Measurements from ENCODE around the gene RIOX2. TPM values are rescaled to one million over a fixed set of nuclear protein-coding genes. Genes with fewer than 3 reads are reported as not detected.

Gene RIOX2
- total and polyA plus RNA-seq, 8 donors: 9.9 to 25.7 (median 17.0) TPM

GRCh38 chr3:97987306-97987705 is 15.1 kb upstream of the RIOX2 start:
- Histone ChIP-seq H3K4me1 (no peaks in the 10 kb centered on the region), H3K4me3 (no peak overlapping the region), H3K27ac (no peak overlapping the region), H3K27me3 (no peaks in the 10 kb centered on the region), H3K36me3 (no peaks in the 10 kb centered on the region), H3K9me3 (no peaks in the 10 kb centered on the region)
- no peak for ATAC-seq
- 77 to 85% methylated on average over 2 of the region's 2 CpGs for WGBS, 2 donors
- no peak for FAIRE-seq
- DNase-seq: no peak
- intact Hi-C loops (cut with DNase I): no loop called here
- TF ChIP-seq, protein P1, sequence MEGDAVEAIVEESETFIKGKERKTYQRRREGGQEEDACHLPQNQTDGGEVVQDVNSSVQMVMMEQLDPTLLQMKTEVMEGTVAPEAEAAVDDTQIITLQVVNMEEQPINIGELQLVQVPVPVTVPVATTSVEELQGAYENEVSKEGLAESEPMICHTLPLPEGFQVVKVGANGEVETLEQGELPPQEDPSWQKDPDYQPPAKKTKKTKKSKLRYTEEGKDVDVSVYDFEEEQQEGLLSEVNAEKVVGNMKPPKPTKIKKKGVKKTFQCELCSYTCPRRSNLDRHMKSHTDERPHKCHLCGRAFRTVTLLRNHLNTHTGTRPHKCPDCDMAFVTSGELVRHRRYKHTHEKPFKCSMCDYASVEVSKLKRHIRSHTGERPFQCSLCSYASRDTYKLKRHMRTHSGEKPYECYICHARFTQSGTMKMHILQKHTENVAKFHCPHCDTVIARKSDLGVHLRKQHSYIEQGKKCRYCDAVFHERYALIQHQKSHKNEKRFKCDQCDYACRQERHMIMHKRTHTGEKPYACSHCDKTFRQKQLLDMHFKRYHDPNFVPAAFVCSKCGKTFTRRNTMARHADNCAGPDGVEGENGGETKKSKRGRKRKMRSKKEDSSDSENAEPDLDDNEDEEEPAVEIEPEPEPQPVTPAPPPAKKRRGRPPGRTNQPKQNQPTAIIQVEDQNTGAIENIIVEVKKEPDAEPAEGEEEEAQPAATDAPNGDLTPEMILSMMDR (IDR thresholded peaks at IDR 0.05): no peak

DNA sequence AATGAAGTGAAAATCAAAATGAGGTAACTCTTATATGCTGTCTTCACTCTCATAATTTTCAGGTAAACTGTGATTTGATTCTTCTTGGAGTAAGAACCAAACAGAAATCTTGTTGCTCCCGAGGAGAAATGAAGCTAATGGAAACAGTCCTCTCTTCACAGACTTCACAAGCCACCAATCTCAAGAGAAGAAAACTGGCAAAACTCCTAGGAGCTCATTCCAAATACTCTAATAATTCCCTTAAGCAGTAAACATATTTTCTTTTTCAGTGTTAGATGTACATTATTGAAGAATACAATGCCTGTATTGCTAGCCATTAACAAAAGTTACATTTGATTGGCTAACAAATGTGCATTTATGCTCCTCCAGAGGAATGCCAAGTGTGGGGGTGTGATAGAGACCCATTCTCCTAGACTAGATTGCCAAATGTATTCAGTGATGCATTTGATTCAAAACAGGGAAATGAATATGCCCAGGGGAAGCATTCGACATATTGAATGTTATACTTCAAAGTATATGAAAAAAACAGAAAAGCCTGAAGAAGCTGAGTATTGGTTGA is 11.8 kb upstream of the RIOX2 start:
- DNase-seq (no peak), FAIRE-seq (no peak), ATAC-seq (no peak)
- Histone ChIP-seq H3K27ac (no peak overlapping the region), H3K36me3 (no peaks in the 10 kb centered on the region), H3K9me3 (no peaks in the 10 kb centered on the region), H3K4me3 (no peak overlapping the region), H3K4me1 (no peaks in the 10 kb centered on the region), H3K27me3 (no peaks in the 10 kb centered on the region)
- WGBS, 2 donors: 67 to 79% methylated on average over 2 of the region's 2 CpGs
- TF ChIP-seq, protein P1 (IDR thresholded peaks at IDR 0.05): no peak
- intact Hi-C loops (cut with DNase I): no loop called here

GRCh38 chr3:97981886-97982285 is 9.7 kb upstream of the RIOX2 start:
- TF ChIP-seq, protein P1 (IDR thresholded peaks at IDR 0.05): no peak
- no peak for FAIRE-seq
- no peak for DNase-seq
- Histone ChIP-seq H3K27me3 (no peaks in the 10 kb centered on the region), H3K9me3 (no peaks in the 10 kb centered on the region), H3K4me1 (no peaks in the 10 kb centered on the region), H3K27ac (no peak overlapping the region), H3K36me3 (no peaks in the 10 kb centered on the region), H3K4me3 (no peak overlapping the region)
- peak in 2 of 4 donors; percentile 73 to 74 for ATAC-seq
- WGBS, 2 donors: 63 to 84% methylated on average over 3 of the region's 3 CpGs
- intact Hi-C loops (cut with DNase I): no loop called here

DNA sequence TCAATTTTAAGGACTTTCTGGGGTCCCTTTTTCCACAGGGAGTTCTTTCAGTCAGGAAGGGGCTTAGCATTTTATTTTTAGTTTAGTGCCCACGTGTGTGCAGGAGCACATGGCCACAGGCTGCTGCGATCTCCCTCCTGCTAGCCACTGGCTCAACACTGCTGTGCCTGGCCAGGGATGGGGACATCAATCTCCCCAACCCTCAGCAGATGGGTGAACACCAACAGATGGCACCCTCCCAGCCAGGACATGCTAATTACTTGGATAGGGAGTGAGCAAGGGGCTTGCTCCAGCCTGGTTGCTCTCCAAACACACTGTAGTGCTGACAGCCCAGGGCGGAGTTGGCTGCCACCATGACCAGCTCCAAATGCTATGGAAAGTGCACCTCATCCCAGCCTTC is 7.4 kb upstream of the RIOX2 start:
- TF ChIP-seq, protein P1 (IDR thresholded peaks at IDR 0.05): no peak
- WGBS, 2 donors: 84 to 85% methylated on average over 3 of the region's 3 CpGs
- no peaks in the 10 kb centered on the region for H3K9me3 ChIP-seq
- no peak overlapping the region for H3K27ac ChIP-seq
- no peak for FAIRE-seq
- intact Hi-C loops (cut with DNase I): no loop called here
- no peaks in the 10 kb centered on the region for H3K4me1 ChIP-seq
- no peaks in the 10 kb centered on the region for H3K27me3 ChIP-seq
- ATAC-seq: no peak
- no peaks in the 10 kb centered on the region for H3K36me3 ChIP-seq
- DNase-seq: no peak
- no peak overlapping the region for H3K4me3 ChIP-seq

GRCh38 chr3:97975466-97975865 is 3.2 kb upstream of the RIOX2 start:
- H3K4me1 ChIP-seq: peaks cover 0 to 9% (median 0%) of the 10 kb centered on the region in 3 donors
- TF ChIP-seq, protein P1 (IDR thresholded peaks at IDR 0.05): no peak
- DNase-seq (no peak), ATAC-seq (no peak), FAIRE-seq (no peak)
- H3K36me3 ChIP-seq: no peaks in the 10 kb centered on the region
- no peak overlapping the region for H3K4me3 ChIP-seq
- intact Hi-C loops (cut with DNase I): no loop called here
- H3K27ac ChIP-seq: no peak overlapping the region
- WGBS, 2 donors: 63 to 78% methylated on average over 1 of the region's 1 CpG
- H3K9me3 ChIP-seq: no peaks in the 10 kb centered on the region
- H3K27me3 ChIP-seq: no peaks in the 10 kb centered on the region
